Fibroblast of the aortic adventitia (primary cell): ENCODE results near the gene LCE2B. TPM values are rescaled to one million over a fixed set of nuclear protein-coding genes. Genes with fewer than 3 reads are reported as not detected.

Experiments used
- DNase-seq: peaks from one replicate; pipeline ENCODE4 v3.0.0-alpha.2; 2010; ENCODE audit warnings: low read depth
- H3K4me3 ChIP-seq: 2 replicates; pipeline ENCODE4 v1.5.1; 2011; ENCODE audit warnings: low read depth, mild to moderate bottlenecking, control low read depth, low read length, moderate library complexity
- CTCF ChIP-seq: IDR thresholded peaks from 2 replicates; pipeline ENCODE4 v1.5.1; 2011; ENCODE audit warnings: mild to moderate bottlenecking, low read length, control low read depth, inconsistent platforms; ENCODE audit not compliant: insufficient read depth
- total RNA-seq: library from RNA; depleted of rRNA; stranded (reverse); fragments of >200 nt; gene quantifications from 2 replicates; pipeline ENCODE4 v1.2.3, GENCODE V29; 2012; ENCODE audit warnings: low replicate concordance

LCE2B gene
- total RNA-seq, 1 donor: not detected

GRCh38 chr1:152725261-152725660 lies 39.3 kb downstream of the LCE2B start:
- no peak for TF ChIP-seq CTCF
- DNase-seq: peak; percentile 7

GRCh38 chr1:152728986-152729385 lies 43.1 kb downstream of the LCE2B start:
- TF ChIP-seq CTCF: no peak
- H3K4me3 ChIP-seq: no peak overlapping the region
- DNase-seq: no peak

More at GRCh38 chr1:152725261-152725660, 39.3 kb downstream of the LCE2B start:
- no peak overlapping the region for H3K4me3 ChIP-seq

- no peak for TF ChIP-seq CTCF
- DNase-seq: no peak
- H3K4me3 ChIP-seq: no peak overlapping the region
Observed at GRCh38 chr1:152735648-152736047, 49.7 kb downstream of the LCE2B start.

Other genes with a start within 250 kb of the LCE2B start
- gene LCE5A, start 175.3 kb upstream of the LCE2B start, total RNA-seq: not detected in 2 replicates
- not detected in 2 replicates for gene CRCT1, start 171.6 kb upstream of the LCE2B start, total RNA-seq
- not detected in 2 replicates for gene LCE3E, start 119.3 kb upstream of the LCE2B start, total RNA-seq
- gene LCE3D, start 105.6 kb upstream of the LCE2B start, total RNA-seq: not detected in 2 replicates
- not detected in 2 replicates for gene LCE3C, start 85.9 kb upstream of the LCE2B start, total RNA-seq
- gene LCE3B, start 72.3 kb upstream of the LCE2B start, total RNA-seq: not detected in 2 replicates
- not detected in 2 replicates for gene LCE3A, start 63.0 kb upstream of the LCE2B start, total RNA-seq
- gene LCE2D, start 22.7 kb upstream of the LCE2B start, total RNA-seq: not detected in 2 replicates
- not detected in 2 replicates for gene LCE2C, start 10.8 kb upstream of the LCE2B start, total RNA-seq
- gene LCE2A, start 12.2 kb downstream of the LCE2B start, total RNA-seq: not detected in 2 replicates
- not detected in 2 replicates for gene LCE4A, start 22.0 kb downstream of the LCE2B start, total RNA-seq
- not detected in 2 replicates for gene KPRP, start 71.9 kb downstream of the LCE2B start, total RNA-seq
- gene LCE1F, start 89.0 kb downstream of the LCE2B start, total RNA-seq: not detected in 2 replicates
- gene LCE1E, start 100.1 kb downstream of the LCE2B start, total RNA-seq: not detected in 2 replicates
- not detected in 2 replicates for gene LCE1D, start 110.6 kb downstream of the LCE2B start, total RNA-seq
- gene LCE1C, start 120.5 kb downstream of the LCE2B start, total RNA-seq: not detected in 2 replicates
- not detected in 2 replicates for gene LCE1B, start 125.8 kb downstream of the LCE2B start, total RNA-seq
- gene LCE1A, start 141.3 kb downstream of the LCE2B start, total RNA-seq: not detected in 2 replicates
- gene LCE6A, start 156.7 kb downstream of the LCE2B start, total RNA-seq: not detected in 2 replicates
- gene LCE7A, start 173.9 kb downstream of the LCE2B start, total RNA-seq: not detected in 2 replicates
- not detected in 2 replicates for gene SMCP, start 192.2 kb downstream of the LCE2B start, total RNA-seq
- gene IVL, start 222.4 kb downstream of the LCE2B start, total RNA-seq: not detected in 2 replicates